ENCODE measurements around the gene DYRK3.

DNA sequence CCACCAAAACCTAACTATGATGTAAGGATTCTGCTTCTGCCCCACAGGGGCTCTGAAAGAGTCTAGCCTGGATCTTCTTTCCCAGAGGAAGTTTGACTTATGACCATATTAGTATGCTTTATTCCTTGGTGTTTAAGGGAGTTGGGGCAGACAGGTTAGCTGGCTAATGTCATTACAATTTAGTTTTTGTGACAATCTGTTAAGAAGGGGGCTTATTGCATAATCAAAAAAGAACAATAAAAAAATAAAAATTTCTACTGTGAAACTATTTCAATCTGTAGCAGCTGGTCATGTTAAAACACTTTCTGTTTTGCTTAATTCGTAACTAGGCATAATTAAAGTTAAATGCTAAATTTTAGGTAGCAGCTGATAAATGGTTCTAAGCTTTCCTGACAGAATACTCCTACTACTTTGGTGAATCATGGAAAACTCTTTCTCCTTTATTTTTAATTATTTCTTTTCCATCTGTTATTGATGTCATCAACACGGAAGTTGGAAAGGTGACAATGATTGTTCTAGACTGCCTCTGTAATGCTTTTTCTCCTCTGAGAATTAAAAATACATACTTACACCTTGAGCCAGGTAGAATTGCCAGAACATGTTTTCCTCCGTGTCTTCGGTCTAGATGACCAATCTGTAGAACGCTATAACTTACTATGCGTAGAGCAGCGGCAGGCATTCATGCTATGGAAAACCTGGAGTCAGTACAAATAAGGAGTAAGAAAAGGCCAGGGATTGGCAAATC lies 18.6 kb downstream of the DYRK3 start:
- TF ChIP-seq, protein P1, sequence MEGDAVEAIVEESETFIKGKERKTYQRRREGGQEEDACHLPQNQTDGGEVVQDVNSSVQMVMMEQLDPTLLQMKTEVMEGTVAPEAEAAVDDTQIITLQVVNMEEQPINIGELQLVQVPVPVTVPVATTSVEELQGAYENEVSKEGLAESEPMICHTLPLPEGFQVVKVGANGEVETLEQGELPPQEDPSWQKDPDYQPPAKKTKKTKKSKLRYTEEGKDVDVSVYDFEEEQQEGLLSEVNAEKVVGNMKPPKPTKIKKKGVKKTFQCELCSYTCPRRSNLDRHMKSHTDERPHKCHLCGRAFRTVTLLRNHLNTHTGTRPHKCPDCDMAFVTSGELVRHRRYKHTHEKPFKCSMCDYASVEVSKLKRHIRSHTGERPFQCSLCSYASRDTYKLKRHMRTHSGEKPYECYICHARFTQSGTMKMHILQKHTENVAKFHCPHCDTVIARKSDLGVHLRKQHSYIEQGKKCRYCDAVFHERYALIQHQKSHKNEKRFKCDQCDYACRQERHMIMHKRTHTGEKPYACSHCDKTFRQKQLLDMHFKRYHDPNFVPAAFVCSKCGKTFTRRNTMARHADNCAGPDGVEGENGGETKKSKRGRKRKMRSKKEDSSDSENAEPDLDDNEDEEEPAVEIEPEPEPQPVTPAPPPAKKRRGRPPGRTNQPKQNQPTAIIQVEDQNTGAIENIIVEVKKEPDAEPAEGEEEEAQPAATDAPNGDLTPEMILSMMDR (IDR thresholded peaks at IDR 0.05) = no peak
- no peak for TF ChIP-seq POLR2A (IDR thresholded peaks at IDR 0.05)
